Fibroblast of upper back skin (primary cell): ENCODE measurements around the gene NMRK1.
A peak's percentile ranks its signal among the peaks of the same experiment; 100 is the strongest.

Source experiments
- DNase-seq: peaks from one replicate; pipeline ENCODE4 v3.0.0-alpha.2; 2013

The NMRK1 gene

DNA sequence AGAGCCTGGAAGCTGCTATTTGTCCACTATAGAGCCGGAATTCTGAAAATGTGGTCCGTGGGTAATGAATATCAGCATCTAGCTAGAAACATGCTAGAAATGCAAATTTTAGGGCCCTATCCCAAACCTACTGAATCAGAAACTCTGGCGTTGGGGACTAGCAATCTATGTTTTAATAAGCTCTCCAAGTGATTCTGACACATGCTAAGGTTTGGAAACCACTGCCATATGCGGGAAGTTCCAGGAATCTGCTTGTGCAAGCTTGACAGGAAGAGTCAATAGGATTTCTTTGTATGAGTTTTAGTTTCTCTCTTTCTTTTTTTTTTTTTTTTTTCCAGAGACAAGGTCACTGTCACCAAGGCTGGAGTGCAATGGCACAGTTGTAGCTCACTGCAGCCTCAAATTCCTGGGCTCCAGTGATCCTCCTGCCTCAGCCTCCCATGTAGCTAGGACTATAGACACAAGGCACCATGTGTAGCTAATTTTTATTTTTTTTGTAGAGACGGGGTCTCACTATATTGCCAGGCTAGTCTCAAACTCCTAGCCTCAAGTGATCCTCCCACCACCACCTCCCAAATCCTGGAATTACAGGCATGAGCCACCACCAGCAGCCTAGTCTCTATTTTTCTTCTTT is 33.5 kb downstream of the NMRK1 start:
- peak; percentile 67 for DNase-seq

DNA sequence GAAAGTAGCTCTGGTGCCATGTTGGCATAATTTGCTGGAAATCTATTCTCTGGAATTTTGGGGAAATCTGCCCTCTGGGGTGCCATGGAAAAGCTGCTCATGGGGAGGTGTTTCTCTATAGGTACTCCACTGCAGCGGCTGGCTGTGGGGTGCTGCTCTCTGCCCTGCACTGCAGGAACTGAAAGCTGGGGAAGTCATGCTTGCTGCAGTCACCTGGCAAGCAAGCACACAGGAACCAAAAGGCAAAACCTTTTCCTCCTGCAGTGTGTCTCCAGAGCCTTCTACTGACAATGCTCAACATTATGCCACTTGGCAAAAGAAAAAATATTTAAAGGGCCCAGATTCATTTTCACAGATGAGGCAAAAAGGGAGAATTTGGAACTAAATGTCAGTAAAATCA is 34.1 kb downstream of the NMRK1 start:
- no peak for DNase-seq

DNA sequence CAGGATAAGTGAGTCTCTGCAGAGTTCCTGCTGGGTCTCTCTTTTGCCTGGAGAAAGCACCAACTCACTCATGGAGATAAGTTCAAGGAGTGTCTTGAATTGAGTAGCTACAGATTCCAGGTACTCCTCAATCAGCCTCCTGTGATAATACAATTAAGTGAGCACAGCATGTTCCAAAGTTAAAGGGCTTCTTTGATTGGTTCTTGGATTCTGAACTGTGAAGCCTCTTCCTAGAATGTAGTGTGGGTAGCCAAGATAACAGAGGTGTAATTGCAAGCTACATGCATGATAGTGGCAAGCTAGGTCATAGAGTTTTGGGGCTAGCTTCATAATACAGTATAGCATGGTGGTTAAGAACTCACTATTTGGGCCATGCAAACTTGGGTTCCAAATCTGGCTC is 36.7 kb downstream of the NMRK1 start:
- no peak for DNase-seq

DNA sequence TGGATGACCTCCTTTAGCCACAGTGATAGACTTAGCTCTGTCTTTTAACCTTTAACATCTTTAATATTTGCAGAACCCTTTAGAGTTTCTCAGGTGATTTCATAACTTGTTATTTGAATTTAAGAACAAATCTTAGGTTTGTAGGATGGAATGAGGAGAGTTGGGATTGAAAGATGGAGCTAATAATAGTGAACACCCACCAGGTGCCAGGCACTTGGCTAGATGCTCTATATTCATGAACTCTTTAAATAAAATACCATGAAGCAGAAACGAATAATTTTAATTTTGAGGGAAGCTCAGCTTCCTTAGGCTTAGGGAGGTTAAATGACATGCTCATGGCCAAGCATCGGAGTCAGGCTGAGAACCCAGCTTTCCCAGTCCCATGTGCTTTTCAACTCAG is 40.4 kb downstream of the NMRK1 start:
- DNase-seq, result no peak

DNA sequence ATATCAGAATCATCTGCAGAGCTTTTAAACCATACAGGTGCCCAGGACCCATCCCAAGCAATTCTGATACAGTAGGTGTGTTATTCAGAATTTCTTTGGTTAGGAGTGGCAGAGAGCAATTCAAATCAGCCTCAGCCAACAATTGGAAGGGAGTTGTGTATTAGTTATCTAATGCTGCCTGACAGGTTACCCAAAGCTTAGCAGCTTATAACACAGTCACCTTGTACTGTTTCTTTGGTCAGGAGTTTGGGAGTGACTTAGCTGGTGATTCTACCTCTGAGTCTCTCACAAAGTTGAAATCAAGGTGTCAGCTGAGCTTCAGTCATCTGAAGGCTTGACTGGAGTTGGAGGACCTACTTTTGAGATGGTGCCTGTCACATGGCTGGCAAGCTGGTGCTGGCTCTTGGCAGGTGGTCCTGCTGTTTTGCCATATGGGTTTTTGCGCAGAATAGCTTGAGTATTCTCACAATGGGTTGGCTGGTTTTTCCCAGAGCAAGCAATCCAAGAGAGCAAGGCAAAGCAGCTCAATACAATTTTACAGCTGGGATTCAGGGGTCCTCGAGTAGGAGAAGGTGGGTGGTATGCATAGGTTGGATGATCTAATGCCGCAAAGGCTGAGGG is 41.1 kb downstream of the NMRK1 start:
- DNase-seq, result no peak

DNA sequence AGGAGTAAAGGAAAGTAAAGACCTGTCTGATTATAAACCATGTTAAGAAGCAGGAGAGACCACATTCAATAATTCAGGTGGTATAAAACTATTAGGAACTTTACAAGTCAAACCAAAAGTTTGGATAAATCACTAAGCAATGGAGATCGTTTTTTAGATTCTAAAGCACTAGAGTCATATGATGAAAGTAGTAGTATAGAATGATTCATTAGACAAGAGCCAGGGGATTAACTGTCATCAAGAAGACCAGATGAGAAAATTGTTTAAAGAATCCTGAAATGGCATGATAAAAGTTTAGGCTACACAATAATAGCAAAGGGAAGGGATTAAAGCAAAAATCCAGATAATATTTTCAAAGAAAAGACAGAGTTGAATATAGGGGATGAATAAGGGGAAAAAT is 46.9 kb downstream of the NMRK1 start:
- DNase-seq, result peak; percentile 56

DNA sequence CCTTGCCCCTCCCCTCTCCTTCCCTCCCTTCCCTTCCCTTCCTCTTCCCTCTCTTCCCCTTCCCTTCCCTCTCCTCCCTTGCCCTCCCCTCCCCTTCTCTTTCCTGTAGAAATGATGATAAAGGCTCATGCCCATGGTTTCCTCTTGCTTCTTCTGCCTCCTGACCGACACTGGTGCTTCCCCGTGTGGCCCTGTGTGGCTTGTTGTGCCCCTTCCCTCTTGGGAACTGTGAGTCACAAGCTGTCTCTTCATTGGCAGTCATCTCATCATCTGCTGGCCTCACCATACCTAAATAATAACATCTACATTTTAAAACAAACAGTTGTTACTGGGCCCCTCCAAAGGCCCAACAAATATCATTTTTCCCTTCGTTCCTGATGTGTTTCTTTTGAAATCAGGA is 48.2 kb downstream of the NMRK1 start:
- DNase-seq, result no peak

DNA sequence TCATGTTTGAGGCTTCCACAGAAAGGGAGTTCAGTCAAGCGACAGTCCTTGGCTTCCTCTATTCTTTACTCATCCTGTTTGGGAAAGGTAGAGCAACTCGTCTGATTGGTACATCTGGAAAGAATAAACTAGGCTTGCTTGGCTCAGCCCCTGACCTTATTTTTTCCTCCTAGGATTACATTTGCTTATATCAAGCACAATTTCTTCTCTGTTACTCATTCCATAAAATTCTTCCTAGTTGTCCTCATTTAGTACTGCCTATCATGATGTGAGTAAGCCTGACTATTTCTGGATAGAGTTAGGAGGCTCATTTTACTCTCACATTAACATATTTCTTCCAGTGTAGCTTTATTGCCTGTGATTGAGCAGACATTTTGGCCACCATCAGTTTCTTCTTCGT is 48.9 kb downstream of the NMRK1 start:
- peak; percentile 94 for DNase-seq

DNA sequence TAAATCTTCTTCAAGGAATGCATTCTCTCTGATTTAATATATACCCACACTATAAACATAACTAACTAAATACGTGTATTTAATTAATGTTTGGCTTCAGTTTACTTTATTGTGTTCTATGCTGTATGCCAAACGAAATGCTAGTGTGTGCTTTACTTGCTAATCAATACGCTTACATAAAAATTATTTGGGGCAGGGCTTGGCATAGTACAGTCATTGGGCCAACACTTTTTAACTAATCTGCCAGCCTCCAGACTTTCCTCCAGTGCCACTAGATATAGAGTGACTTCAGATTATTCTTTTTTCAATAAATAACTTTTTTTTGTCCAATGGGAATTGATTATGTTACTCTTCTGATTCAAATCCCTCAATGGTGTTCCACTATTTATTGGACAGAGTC is 51.2 kb downstream of the NMRK1 start:
- DNase-seq, result no peak

DNA sequence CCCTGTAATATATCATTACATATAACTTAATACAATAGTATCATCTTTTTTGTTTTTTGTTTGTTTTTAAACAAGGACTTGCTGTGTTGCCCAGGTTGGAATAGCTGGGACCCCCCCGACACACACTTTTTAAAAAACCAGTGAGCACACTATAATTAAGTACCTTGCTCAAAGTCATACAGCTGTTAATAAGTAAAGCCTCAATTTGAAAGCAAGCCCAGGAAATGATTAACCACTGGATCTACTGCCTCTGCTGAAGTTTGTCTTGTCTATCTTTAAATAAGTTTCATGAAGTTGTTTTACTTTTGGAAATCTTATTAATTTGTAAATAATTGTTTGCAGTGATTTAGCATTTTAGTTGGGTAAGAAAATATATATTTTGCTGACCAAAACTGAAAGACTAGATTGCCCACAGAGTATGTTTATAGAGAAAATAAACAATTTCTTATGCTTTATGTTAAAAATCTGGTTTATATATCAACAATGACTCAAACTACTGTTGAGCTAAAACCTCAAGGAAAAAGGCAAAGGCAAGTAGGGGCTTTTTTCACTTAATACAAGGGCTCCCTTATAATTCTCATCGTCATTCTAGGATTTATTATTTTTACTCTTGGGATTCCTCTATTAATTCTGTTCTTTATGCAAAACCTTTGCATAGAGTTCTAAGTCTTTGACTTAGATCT is 54.0 kb downstream of the NMRK1 start:
- DNase-seq, result no peak

DNA sequence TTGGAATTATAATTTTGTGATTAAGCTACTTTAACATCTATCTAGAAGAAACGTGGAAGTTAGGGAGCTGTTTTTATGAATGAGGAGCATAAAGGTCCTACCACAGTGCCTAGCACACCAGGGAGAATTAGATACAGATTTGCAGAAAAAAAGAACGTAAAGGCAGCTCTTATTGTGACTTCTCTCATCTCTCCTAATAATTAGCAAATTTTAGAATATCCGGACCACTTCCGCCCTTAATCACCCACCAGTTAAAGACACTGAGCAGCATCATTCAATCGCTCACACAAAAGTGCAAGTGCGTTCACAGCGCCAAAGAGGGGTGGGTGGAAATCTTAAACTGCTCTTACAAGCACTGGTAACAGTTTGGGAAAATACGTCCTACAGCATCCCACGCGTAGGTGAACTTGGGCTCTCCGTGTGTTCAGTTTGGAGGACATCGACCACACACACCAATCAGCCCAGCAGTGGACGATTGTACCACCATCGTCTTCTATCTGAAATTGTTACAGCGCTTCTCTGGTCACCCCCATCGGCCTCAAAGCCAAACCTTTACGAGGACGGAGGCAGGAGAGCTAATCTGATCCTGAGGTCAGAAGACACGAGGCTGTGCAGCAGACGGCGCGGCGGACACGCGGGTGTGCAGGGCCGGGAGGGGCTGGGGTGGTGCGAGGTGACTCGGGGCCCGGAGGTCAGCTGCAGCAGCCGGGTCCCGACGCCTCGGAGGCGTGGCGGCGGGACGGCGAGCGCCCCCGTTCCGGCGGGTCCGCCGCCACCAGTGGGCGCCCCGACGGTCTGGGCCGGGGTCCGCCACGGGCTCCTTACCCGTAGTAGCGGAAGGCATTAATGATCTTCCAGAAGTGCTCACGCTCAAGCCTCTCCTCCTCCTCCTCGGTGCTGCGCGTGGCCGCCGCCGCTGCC is 60.5 kb downstream of the NMRK1 start:
- peak; percentile 20 for DNase-seq

DNA sequence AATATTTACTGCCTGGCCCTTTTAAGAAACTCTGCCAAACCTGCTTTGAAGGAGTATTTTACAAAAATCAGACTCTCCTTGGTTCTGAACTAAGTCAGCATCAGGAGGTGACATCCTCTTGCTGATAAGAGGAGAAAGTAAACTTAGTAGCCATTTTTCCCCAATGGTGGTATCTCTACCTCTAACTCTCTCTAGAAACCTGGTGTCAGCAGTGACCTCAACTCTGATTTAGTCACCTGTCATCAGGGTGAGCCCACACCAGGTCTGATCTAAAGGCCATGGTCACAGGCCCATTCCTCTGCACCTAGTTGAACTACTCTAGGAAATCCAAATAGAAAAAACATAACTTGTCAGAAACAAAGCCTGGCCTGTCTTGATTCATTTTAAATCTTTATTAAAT is 64.1 kb downstream of the NMRK1 start:
- DNase-seq, result no peak

DNA sequence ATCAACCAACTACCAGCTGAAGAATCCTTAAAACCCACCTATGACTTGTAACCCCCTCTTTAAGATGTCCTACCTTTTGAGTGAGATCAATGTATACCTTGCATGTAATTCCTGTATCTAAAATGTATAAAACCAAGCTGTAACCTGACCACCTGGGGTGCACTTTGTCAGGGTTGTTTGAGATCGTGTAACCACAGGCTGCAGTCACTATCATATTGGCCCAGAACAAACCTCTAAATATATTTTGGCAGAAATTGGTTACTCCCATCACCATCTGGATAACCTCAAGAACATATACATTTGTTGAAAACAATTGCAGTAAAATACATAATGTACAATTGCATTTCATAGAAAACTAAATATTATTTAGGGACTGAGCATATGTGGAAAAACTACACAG is 68.3 kb downstream of the NMRK1 start:
- no peak for DNase-seq

DNA sequence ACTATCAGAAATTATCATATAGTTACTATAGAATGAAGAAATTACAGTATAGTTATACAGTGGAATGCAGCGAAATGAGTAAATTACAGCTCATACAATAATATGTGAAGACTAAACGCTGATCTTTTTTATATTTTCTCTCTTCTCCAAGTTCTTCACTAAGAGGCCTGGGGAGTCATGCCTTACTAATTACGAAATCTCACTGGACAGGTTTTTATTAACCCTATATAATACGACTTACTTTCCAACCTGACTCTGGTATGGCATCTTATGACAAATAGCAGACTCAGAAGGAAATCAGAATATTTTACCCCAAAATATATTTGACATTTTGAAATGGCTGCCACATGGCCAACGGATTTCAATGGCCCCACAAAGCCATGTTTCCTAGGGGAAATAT is 68.9 kb downstream of the NMRK1 start:
- no peak for DNase-seq

DNA sequence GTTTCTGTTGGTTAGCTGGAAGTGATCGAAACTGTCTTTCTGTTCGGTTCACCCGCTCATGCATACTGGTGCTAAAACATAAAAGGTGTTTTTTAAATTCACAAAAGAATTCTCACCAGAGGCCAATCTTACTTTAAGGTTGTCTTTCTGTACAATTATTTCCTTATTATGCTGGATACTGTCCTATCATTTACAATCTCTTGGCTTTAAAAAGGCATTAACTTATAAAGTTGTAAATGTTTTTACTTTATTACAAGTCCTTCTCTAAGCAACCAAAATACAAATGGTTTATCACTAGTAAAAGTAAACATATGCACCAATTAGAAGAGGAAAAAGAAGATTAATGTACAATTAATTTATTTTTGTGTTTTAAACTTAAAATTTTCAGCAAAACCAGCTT is 70.6 kb downstream of the NMRK1 start:
- no peak for DNase-seq

DNA sequence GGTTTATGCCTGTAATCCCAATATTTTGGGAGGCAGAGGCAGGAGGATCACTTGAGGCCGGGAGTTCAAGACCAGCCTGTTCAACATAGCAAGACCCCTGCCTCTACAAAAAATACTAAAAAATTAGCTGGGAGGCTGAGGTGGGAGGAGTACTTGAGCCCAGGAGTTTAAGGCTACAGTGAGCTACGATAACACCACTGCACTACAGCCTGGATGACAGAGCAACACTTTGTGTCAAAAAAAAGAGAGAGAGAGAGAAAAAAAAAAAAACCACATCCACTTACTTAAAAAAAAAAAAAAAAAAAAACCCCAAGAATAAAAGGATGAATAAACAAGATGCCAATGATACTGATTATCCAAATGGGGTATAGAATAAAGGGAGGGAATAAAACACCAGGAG is 74.2 kb downstream of the NMRK1 start:
- no peak for DNase-seq
